ENCODE data around the gene GAS2L1. TPM values are rescaled to one million over a fixed set of nuclear protein-coding genes. Genes with fewer than 3 reads are reported as not detected.
A peak's percentile ranks its signal among the peaks of the same experiment; 100 is the strongest.

The GAS2L1 gene
- total RNA-seq, 2 donors from 2014 or later: 85.8 to 159 TPM

- no peak for DNase-seq (ENCODE audit: low spot score)
- no peak overlapping the region for H3K27ac ChIP-seq
- intact Hi-C loops (cut with DNase I): no loop called here
- peaks cover 5 to 18% of the 10 kb centered on the region in 2 donors for H3K36me3 ChIP-seq
- no peak overlapping the region for H3K4me3 ChIP-seq
- no peak for TF ChIP-seq POLR2AphosphoS5 (IDR thresholded peaks at IDR 0.05)
- TF ChIP-seq CTCF (IDR thresholded peaks at IDR 0.05): no peak
- TF ChIP-seq POLR2A (IDR thresholded peaks at IDR 0.05): no peak
- WGBS: 85% methylated on average over 19 of the region's 19 CpGs
- H3K27me3 ChIP-seq (replicated peaks; ENCODE audit: insufficient read depth): no peaks in the 10 kb centered on the region
- H3K9me3 ChIP-seq: no peaks in the 10 kb centered on the region
- no peaks in the 10 kb centered on the region for H3K4me1 ChIP-seq (replicated peaks)
These were observed 23.8 kb downstream of the GAS2L1 start for GRCh38 chr22:29330291-29330690.

- TF ChIP-seq POLR2A (IDR thresholded peaks at IDR 0.05): no peak
- TF ChIP-seq POLR2AphosphoS5 (IDR thresholded peaks at IDR 0.05): no peak
- no peak for TF ChIP-seq CTCF (IDR thresholded peaks at IDR 0.05)
- Histone ChIP-seq H3K4me1 (replicated peaks) (no peaks in the 10 kb centered on the region), H3K9me3 (no peaks in the 10 kb centered on the region), H3K27ac (no peak overlapping the region), H3K27me3 (replicated peaks; ENCODE audit: insufficient read depth) (no peaks in the 10 kb centered on the region), H3K36me3 (peaks cover 5 to 18% of the 10 kb centered on the region in 2 donors), H3K4me3 (no peak overlapping the region)
- intact Hi-C loops (cut with DNase I): no loop called here
- DNase-seq (ENCODE audit: low spot score): no peak
- WGBS: 65% methylated on average over 9 of the region's 9 CpGs
These were observed 24.3 kb downstream of the GAS2L1 start for GRCh38 chr22:29330753-29331152.

- H3K27ac ChIP-seq: no peak overlapping the region
- intact Hi-C loops (cut with DNase I): no loop called here
- H3K4me1 ChIP-seq (replicated peaks): no peaks in the 10 kb centered on the region
- no peaks in the 10 kb centered on the region for H3K9me3 ChIP-seq
- 89% methylated on average over 8 of the region's 8 CpGs for WGBS
- no peaks in the 10 kb centered on the region for H3K27me3 ChIP-seq (replicated peaks; ENCODE audit: insufficient read depth)
- H3K4me3 ChIP-seq: no peak overlapping the region
- DNase-seq (ENCODE audit: low spot score): no peak
- TF ChIP-seq POLR2A (IDR thresholded peaks at IDR 0.05) (no peak), CTCF (IDR thresholded peaks at IDR 0.05) (no peak), POLR2AphosphoS5 (IDR thresholded peaks at IDR 0.05) (no peak)
- peaks cover 5 to 18% of the 10 kb centered on the region in 2 donors for H3K36me3 ChIP-seq
These were observed 24.8 kb downstream of the GAS2L1 start for GRCh38 chr22:29331213-29331612.

- peaks cover 5 to 18% of the 10 kb centered on the region in 2 donors for H3K36me3 ChIP-seq
- TF ChIP-seq POLR2AphosphoS5 (IDR thresholded peaks at IDR 0.05) (no peak), CTCF (IDR thresholded peaks at IDR 0.05) (no peak), POLR2A (IDR thresholded peaks at IDR 0.05) (no peak)
- H3K27me3 ChIP-seq (replicated peaks; ENCODE audit: insufficient read depth): no peaks in the 10 kb centered on the region
- no peak for DNase-seq (ENCODE audit: low spot score)
- H3K4me3 ChIP-seq: no peak overlapping the region
- H3K9me3 ChIP-seq: no peaks in the 10 kb centered on the region
- 79% methylated on average over 14 of the region's 14 CpGs for WGBS
- intact Hi-C loops (cut with DNase I): no loop called here
- H3K4me1 ChIP-seq (replicated peaks): no peaks in the 10 kb centered on the region
- H3K27ac ChIP-seq: peak overlapping the region in 1 of 2 donors; percentile 2
These were observed 25.3 kb downstream of the GAS2L1 start for GRCh38 chr22:29331658-29332300.

DNA sequence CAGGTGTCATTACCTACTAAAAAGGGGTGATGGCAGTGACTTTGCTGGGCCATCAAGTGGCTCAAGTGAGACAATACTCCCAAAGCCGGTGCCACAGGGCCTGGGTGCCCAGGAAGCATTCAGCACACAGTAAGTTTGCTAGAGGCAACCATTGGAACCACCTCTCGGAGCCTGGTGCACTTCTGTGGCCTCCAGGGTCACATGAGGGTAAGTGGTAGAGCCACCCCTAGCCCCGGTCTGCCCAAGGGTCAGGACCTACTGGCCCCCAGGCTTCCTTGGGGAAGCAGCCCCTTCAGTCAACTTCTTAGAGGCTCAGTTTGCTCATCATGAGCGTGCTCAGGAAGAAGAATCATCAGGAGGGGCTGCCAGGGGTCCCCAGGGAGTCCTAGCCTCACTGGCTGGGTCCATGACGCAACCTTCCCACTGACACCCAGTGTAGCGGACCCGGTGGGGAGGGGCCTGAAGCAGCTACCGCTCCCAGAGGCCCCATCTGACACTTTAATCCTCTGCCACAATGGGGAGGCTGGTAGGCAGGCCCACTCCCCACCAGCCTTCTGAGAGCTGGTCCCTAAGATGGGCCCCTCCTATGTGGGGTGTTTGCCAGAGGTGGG, 26.5 kb downstream of the GAS2L1 start:
- Histone ChIP-seq H3K4me1 (replicated peaks) (peaks cover 9% of the 10 kb centered on the region), H3K27ac (no peak overlapping the region), H3K4me3 (no peak overlapping the region), H3K27me3 (replicated peaks; ENCODE audit: insufficient read depth) (no peaks in the 10 kb centered on the region), H3K36me3 (peaks cover 5 to 14% of the 10 kb centered on the region in 2 donors), H3K9me3 (no peaks in the 10 kb centered on the region)
- TF ChIP-seq POLR2AphosphoS5 (IDR thresholded peaks at IDR 0.05) (no peak), POLR2A (IDR thresholded peaks at IDR 0.05) (no peak), CTCF (IDR thresholded peaks at IDR 0.05) (no peak)
- WGBS: 93% methylated on average over 8 of the region's 8 CpGs
- intact Hi-C loops (cut with DNase I): no loop called here
- DNase-seq (ENCODE audit: low spot score): no peak
